ENCODE measurements around the gene RBM10.

DNA sequence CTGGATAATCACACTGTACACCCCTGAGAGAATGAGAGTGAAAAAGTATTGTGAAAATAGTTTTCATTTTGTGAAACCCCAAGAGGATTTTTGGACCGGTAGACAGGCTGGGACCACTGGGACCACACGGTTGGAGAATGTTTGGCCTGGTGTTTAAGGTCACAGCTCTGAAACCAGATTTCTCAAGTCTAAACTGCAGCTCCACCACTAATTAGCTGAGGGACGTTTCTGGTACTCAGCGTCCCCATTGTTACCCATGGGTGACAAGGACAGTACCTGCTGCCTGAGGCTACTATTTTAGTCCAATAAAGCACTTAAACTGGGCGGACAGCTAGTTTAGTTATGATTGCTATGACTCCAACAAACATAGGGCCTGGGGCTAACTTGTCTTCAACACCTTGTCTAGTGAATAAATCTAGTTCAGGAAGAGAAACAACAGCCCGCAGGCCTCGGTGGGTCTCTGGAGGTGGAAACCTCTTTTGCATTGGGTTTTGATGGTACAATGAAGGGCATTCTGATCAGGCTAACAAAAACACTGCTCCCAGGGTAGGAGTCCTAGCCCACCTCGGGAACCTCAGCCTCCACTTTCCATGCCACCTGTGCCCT, 87.3 kb downstream of the RBM10 start:
- TF ChIP-seq EZH2phosphoT487 (IDR thresholded peaks at IDR 0.05; ENCODE audit: unreplicated experiment) (no peak), CREB1 (CRISPR knock-in tag; IDR thresholded peaks at IDR 0.05; ENCODE audit: low read depth) (no peak), POLR2AphosphoS5 (IDR thresholded peaks at IDR 0.05; ENCODE audit: low read depth) (no peak), EZH2 (IDR thresholded peaks at IDR 0.05; ENCODE audit: low read depth, unreplicated experiment) (no peak), ZNF114 (CRISPR knock-in tag; IDR thresholded peaks at IDR 0.05) (no peak), JUNB (IDR thresholded peaks at IDR 0.05; ENCODE audit: unreplicated experiment) (no peak), ZNF331 (CRISPR knock-in tag; IDR thresholded peaks at IDR 0.05; ENCODE audit: low read depth) (no peak), NANOG (IDR thresholded peaks at IDR 0.05; ENCODE audit: borderline replicate concordance) (no peak)
- TF ChIP-seq, protein P1, sequence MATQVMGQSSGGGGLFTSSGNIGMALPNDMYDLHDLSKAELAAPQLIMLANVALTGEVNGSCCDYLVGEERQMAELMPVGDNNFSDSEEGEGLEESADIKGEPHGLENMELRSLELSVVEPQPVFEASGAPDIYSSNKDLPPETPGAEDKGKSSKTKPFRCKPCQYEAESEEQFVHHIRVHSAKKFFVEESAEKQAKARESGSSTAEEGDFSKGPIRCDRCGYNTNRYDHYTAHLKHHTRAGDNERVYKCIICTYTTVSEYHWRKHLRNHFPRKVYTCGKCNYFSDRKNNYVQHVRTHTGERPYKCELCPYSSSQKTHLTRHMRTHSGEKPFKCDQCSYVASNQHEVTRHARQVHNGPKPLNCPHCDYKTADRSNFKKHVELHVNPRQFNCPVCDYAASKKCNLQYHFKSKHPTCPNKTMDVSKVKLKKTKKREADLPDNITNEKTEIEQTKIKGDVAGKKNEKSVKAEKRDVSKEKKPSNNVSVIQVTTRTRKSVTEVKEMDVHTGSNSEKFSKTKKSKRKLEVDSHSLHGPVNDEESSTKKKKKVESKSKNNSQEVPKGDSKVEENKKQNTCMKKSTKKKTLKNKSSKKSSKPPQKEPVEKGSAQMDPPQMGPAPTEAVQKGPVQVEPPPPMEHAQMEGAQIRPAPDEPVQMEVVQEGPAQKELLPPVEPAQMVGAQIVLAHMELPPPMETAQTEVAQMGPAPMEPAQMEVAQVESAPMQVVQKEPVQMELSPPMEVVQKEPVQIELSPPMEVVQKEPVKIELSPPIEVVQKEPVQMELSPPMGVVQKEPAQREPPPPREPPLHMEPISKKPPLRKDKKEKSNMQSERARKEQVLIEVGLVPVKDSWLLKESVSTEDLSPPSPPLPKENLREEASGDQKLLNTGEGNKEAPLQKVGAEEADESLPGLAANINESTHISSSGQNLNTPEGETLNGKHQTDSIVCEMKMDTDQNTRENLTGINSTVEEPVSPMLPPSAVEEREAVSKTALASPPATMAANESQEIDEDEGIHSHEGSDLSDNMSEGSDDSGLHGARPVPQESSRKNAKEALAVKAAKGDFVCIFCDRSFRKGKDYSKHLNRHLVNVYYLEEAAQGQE (IDR thresholded peaks at IDR 0.05; ENCODE audit: unreplicated experiment), result no peak
- TF ChIP-seq, protein P2, sequence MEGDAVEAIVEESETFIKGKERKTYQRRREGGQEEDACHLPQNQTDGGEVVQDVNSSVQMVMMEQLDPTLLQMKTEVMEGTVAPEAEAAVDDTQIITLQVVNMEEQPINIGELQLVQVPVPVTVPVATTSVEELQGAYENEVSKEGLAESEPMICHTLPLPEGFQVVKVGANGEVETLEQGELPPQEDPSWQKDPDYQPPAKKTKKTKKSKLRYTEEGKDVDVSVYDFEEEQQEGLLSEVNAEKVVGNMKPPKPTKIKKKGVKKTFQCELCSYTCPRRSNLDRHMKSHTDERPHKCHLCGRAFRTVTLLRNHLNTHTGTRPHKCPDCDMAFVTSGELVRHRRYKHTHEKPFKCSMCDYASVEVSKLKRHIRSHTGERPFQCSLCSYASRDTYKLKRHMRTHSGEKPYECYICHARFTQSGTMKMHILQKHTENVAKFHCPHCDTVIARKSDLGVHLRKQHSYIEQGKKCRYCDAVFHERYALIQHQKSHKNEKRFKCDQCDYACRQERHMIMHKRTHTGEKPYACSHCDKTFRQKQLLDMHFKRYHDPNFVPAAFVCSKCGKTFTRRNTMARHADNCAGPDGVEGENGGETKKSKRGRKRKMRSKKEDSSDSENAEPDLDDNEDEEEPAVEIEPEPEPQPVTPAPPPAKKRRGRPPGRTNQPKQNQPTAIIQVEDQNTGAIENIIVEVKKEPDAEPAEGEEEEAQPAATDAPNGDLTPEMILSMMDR (conservative IDR thresholded peaks at IDR 0.05; ENCODE audit: low read depth in 2 of 2), result no peak
- TF ChIP-seq, protein P3, sequence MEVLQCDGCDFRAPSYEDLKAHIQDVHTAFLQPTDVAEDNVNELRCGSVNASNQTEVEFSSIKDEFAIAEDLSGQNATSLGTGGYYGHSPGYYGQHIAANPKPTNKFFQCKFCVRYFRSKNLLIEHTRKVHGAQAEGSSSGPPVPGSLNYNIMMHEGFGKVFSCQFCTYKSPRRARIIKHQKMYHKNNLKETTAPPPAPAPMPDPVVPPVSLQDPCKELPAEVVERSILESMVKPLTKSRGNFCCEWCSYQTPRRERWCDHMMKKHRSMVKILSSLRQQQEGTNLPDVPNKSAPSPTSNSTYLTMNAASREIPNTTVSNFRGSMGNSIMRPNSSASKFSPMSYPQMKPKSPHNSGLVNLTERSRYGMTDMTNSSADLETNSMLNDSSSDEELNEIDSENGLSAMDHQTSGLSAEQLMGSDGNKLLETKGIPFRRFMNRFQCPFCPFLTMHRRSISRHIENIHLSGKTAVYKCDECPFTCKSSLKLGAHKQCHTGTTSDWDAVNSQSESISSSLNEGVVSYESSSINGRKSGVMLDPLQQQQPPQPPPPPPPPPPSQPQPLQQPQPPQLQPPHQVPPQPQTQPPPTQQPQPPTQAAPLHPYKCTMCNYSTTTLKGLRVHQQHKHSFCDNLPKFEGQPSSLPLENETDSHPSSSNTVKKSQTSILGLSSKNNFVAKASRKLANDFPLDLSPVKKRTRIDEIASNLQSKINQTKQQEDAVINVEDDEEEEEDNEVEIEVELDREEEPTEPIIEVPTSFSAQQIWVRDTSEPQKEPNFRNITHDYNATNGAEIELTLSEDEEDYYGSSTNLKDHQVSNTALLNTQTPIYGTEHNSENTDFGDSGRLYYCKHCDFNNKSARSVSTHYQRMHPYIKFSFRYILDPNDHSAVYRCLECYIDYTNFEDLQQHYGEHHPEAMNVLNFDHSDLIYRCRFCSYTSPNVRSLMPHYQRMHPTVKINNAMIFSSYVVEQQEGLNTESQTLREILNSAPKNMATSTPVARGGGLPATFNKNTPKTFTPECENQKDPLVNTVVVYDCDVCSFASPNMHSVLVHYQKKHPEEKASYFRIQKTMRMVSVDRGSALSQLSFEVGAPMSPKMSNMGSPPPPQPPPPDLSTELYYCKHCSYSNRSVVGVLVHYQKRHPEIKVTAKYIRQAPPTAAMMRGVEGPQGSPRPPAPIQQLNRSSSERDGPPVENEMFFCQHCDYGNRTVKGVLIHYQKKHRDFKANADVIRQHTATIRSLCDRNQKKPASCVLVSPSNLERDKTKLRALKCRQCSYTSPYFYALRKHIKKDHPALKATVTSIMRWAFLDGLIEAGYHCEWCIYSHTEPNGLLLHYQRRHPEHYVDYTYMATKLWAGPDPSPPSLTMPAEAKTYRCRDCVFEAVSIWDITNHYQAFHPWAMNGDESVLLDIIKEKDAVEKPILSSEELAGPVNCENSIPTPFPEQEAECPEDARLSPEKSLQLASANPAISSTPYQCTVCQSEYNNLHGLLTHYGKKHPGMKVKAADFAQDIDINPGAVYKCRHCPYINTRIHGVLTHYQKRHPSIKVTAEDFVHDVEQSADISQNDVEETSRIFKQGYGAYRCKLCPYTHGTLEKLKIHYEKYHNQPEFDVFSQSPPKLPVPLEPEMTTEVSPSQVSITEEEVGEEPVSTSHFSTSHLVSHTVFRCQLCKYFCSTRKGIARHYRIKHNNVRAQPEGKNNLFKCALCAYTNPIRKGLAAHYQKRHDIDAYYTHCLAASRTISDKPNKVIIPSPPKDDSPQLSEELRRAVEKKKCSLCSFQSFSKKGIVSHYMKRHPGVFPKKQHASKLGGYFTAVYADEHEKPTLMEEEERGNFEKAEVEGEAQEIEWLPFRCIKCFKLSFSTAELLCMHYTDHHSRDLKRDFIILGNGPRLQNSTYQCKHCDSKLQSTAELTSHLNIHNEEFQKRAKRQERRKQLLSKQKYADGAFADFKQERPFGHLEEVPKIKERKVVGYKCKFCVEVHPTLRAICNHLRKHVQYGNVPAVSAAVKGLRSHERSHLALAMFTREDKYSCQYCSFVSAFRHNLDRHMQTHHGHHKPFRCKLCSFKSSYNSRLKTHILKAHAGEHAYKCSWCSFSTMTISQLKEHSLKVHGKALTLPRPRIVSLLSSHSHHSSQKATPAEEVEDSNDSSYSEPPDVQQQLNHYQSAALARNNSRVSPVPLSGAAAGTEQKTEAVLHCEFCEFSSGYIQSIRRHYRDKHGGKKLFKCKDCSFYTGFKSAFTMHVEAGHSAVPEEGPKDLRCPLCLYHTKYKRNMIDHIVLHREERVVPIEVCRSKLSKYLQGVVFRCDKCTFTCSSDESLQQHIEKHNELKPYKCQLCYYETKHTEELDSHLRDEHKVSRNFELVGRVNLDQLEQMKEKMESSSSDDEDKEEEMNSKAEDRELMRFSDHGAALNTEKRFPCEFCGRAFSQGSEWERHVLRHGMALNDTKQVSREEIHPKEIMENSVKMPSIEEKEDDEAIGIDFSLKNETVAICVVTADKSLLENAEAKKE (CRISPR knock-in tag; IDR thresholded peaks at IDR 0.05), result no peak

Data from GM23338 (cell line).